ENCODE data around the gene RGS3.

The RGS3 gene

GRCh38 chr9:113579283-113580040, 115.9 kb downstream of the RGS3 start:
- Histone ChIP-seq H3K79me1 (replicated peaks; ENCODE audit: low read length, poor library complexity, severe bottlenecking) (peaks cover 23% of the 10 kb centered on the region), H3K9ac (ENCODE audit: low read length) (peak overlapping the region; percentile 28), H4K8ac (ENCODE audit: low read length) (peak overlapping the region; percentile 54), H3K14ac (ENCODE audit: low read length in 2 of 2) (peak overlapping the region in 1 of 2 experiments; percentile 85), H2BK5ac (ENCODE audit: low read depth, low read length, poor library complexity, severe bottlenecking) (peak overlapping the region; percentile 85), H3K4me2 (ENCODE audit: low read length, poor library complexity, severe bottlenecking) (peak overlapping the region; percentile 1), H3K23ac (ENCODE audit: low read length in 2 of 2) (peak overlapping the region in 1 of 2 experiments; percentile 9), H3K18ac (ENCODE audit: low read depth in 1 of 2, low read length in 2 of 2) (peak overlapping the region; percentile 75 to 98), H2BK120ac (ENCODE audit: low read depth, low read length) (no peak overlapping the region), H2BK15ac (ENCODE audit: low read depth, poor library complexity, severe bottlenecking) (peak overlapping the region; percentile 55), H2BK12ac (ENCODE audit: low read length in 2 of 2) (peak overlapping the region; percentile 89 to 96), H3K4me3 (ENCODE audit: insufficient read depth in 1 of 2, low read depth in 1 of 2, low read length in 2 of 2) (no peak overlapping the region), H3K4me1 (ENCODE audit: control insufficient read depth, insufficient read depth, low read depth, low read length) (peaks cover 60% of the 10 kb centered on the region), H3K36me3 (ENCODE audit: control insufficient read depth in 1 of 2, insufficient read depth in 2 of 2, low read depth in 1 of 2, low read length in 2 of 2) (peaks cover 8 to 15% of the 10 kb centered on the region in 2 experiments), H3K4ac (ENCODE audit: low read depth in 1 of 2, low read length in 2 of 2) (peak overlapping the region; percentile 16 to 89), H3K27me3 (ENCODE audit: control insufficient read depth in 1 of 2, insufficient read depth in 1 of 2, low read length in 2 of 2) (no peaks in the 10 kb centered on the region), H2AK5ac (ENCODE audit: low read length, severe bottlenecking) (peak overlapping the region; percentile 95), H2AFZ (ENCODE audit: low read depth, low read length) (peak overlapping the region; percentile 5), H3K9me3 (ENCODE audit: control insufficient read depth, low read length) (no peaks in the 10 kb centered on the region), H3K27ac (ENCODE audit: low read length, poor library complexity, severe bottlenecking) (peak overlapping the region; percentile 95), H4K91ac (ENCODE audit: low read length) (peak overlapping the region; percentile 96)
- WGBS, result 52% methylated on average over 5 of the region's 5 CpGs
- DNase-seq, result peak; percentile 71

- Histone ChIP-seq H2AFZ (ENCODE audit: low read depth, low read length) (no peak overlapping the region), H3K4me2 (ENCODE audit: low read length, poor library complexity, severe bottlenecking) (no peak overlapping the region), H3K36me3 (ENCODE audit: control insufficient read depth in 1 of 2, insufficient read depth in 2 of 2, low read depth in 1 of 2, low read length in 2 of 2) (peaks cover 10 to 20% of the 10 kb centered on the region in 2 experiments), H3K27me3 (ENCODE audit: control insufficient read depth in 1 of 2, insufficient read depth in 1 of 2, low read length in 2 of 2) (no peaks in the 10 kb centered on the region), H3K79me1 (replicated peaks; ENCODE audit: low read length, poor library complexity, severe bottlenecking) (peaks cover 22% of the 10 kb centered on the region), H4K91ac (ENCODE audit: low read length) (peak overlapping the region; percentile 96), H3K14ac (ENCODE audit: low read length in 2 of 2) (no peak overlapping the region), H3K23ac (ENCODE audit: low read length in 2 of 2) (peak overlapping the region in 1 of 2 experiments; percentile 9), H3K9ac (ENCODE audit: low read length) (no peak overlapping the region), H2BK5ac (ENCODE audit: low read depth, low read length, poor library complexity, severe bottlenecking) (peak overlapping the region; percentile 85), H4K8ac (ENCODE audit: low read length) (peak overlapping the region; percentile 54), H2BK120ac (ENCODE audit: low read depth, low read length) (peak overlapping the region; percentile 82), H3K4ac (ENCODE audit: low read depth in 1 of 2, low read length in 2 of 2) (peak overlapping the region; percentile 70 to 89), H3K4me1 (ENCODE audit: control insufficient read depth, insufficient read depth, low read depth, low read length) (peaks cover 52% of the 10 kb centered on the region), H2BK12ac (ENCODE audit: low read length in 2 of 2) (peak overlapping the region; percentile 89 to 96), H3K4me3 (ENCODE audit: insufficient read depth in 1 of 2, low read depth in 1 of 2, low read length in 2 of 2) (no peak overlapping the region), H3K18ac (ENCODE audit: low read depth in 1 of 2, low read length in 2 of 2) (peak overlapping the region; percentile 46 to 98), H2AK5ac (ENCODE audit: low read length, severe bottlenecking) (peak overlapping the region; percentile 95), H2BK15ac (ENCODE audit: low read depth, poor library complexity, severe bottlenecking) (peak overlapping the region; percentile 73), H3K9me3 (ENCODE audit: control insufficient read depth, low read length) (no peaks in the 10 kb centered on the region), H3K27ac (ENCODE audit: low read length, poor library complexity, severe bottlenecking) (peak overlapping the region; percentile 95)
- no peak for DNase-seq
- 93% methylated on average over 12 of the region's 12 CpGs for WGBS
Measured at GRCh38 chr9:113580041-113580953, 116.8 kb downstream of the RGS3 start.

GRCh38 chr9:113580954-113581311, 117.4 kb downstream of the RGS3 start:
- Histone ChIP-seq H2BK15ac (ENCODE audit: low read depth, poor library complexity, severe bottlenecking) (peak overlapping the region; percentile 37), H3K27ac (ENCODE audit: low read length, poor library complexity, severe bottlenecking) (peak overlapping the region; percentile 95), H2BK120ac (ENCODE audit: low read depth, low read length) (peak overlapping the region; percentile 82), H2BK12ac (ENCODE audit: low read length in 2 of 2) (peak overlapping the region; percentile 44 to 88), H3K36me3 (ENCODE audit: control insufficient read depth in 1 of 2, insufficient read depth in 2 of 2, low read depth in 1 of 2, low read length in 2 of 2) (peaks cover 10 to 25% of the 10 kb centered on the region in 2 experiments), H3K9me3 (ENCODE audit: control insufficient read depth, low read length) (no peaks in the 10 kb centered on the region), H3K27me3 (ENCODE audit: control insufficient read depth in 1 of 2, insufficient read depth in 1 of 2, low read length in 2 of 2) (no peaks in the 10 kb centered on the region), H2AK5ac (ENCODE audit: low read length, severe bottlenecking) (peak overlapping the region; percentile 95), H2AFZ (ENCODE audit: low read depth, low read length) (no peak overlapping the region), H3K4ac (ENCODE audit: low read depth in 1 of 2, low read length in 2 of 2) (peak overlapping the region in 1 of 2 experiments; percentile 48), H2BK5ac (ENCODE audit: low read depth, low read length, poor library complexity, severe bottlenecking) (no peak overlapping the region), H3K14ac (ENCODE audit: low read length in 2 of 2) (no peak overlapping the region), H4K8ac (ENCODE audit: low read length) (peak overlapping the region; percentile 5), H3K4me1 (ENCODE audit: control insufficient read depth, insufficient read depth, low read depth, low read length) (peaks cover 49% of the 10 kb centered on the region), H3K18ac (ENCODE audit: low read depth in 1 of 2, low read length in 2 of 2) (peak overlapping the region; percentile 11 to 86), H3K79me1 (replicated peaks; ENCODE audit: low read length, poor library complexity, severe bottlenecking) (peaks cover 22% of the 10 kb centered on the region), H4K91ac (ENCODE audit: low read length) (no peak overlapping the region), H3K9ac (ENCODE audit: low read length) (no peak overlapping the region), H3K4me2 (ENCODE audit: low read length, poor library complexity, severe bottlenecking) (no peak overlapping the region), H3K23ac (ENCODE audit: low read length in 2 of 2) (no peak overlapping the region), H3K4me3 (ENCODE audit: insufficient read depth in 1 of 2, low read depth in 1 of 2, low read length in 2 of 2) (no peak overlapping the region)
- no peak for DNase-seq
- WGBS, result 96% methylated on average over 4 of the region's 4 CpGs

Measured in mesenchymal stem cell (in vitro differentiated cells and primary cell).